ENCODE measurements around the gene FAM184A. TPM values are rescaled to one million over a fixed set of nuclear protein-coding genes. Genes with fewer than 3 reads are reported as not detected.

The FAM184A gene
- total RNA-seq, 3 donors from 2014 or later, result 0.60 to 3.4 (median 0.87) TPM

GRCh38 chr6:119073307-119074051 is 5.0 kb downstream of the FAM184A start:
- Histone ChIP-seq H3K4me3 (no peak overlapping the region), H3K4me1 (ENCODE audit: low read depth) (peaks cover 8% of the 10 kb centered on the region), H3K36me3 (ENCODE audit: low read depth) (no peaks in the 10 kb centered on the region), H3K9me3 (no peaks in the 10 kb centered on the region)
- DNase-seq (no peak), ATAC-seq (no peak)
- intact Hi-C loops (cut with DNase I, micrococcal nuclease), result no loop called here
- no peak for TF ChIP-seq CTCF (IDR thresholded peaks at IDR 0.05)

DNA sequence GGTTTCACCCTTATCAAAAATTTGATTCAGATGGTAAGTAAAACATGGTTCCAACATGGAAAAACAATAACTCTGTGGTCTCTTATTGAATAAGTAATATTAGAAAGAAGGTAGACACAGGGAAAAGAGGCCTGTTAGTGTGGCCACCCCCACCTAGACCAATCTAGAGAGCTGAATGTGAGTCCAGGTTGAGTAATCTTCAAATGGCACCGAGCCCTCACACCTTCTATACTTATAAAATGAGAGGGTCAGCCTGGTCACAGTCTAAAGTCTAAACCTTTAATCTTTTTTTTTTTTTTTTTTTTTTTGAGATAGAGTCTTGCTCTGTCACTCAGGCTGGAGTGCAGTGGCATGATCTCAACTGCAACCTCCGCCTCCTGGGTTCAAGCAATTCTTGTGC is 6.9 kb downstream of the FAM184A start:
- H3K36me3 ChIP-seq (ENCODE audit: low read depth), result no peaks in the 10 kb centered on the region
- no peak for TF ChIP-seq CTCF (IDR thresholded peaks at IDR 0.05)
- DNase-seq (no peak), ATAC-seq (peak; percentile 57)
- H3K4me3 ChIP-seq, result no peak overlapping the region
- H3K4me1 ChIP-seq (ENCODE audit: low read depth), result no peaks in the 10 kb centered on the region
- H3K9me3 ChIP-seq, result no peaks in the 10 kb centered on the region
- intact Hi-C loops (cut with DNase I, micrococcal nuclease), result no loop called here

- no peaks in the 10 kb centered on the region for H3K36me3 ChIP-seq (ENCODE audit: low read depth)
- DNase-seq (no peak), ATAC-seq (no peak)
- intact Hi-C loops (cut with DNase I, micrococcal nuclease), result no loop called here
- H3K4me3 ChIP-seq, result no peak overlapping the region
- no peaks in the 10 kb centered on the region for H3K4me1 ChIP-seq (ENCODE audit: low read depth)
- no peaks in the 10 kb centered on the region for H3K9me3 ChIP-seq
- TF ChIP-seq CTCF (IDR thresholded peaks at IDR 0.05), result no peak
These were observed 11.4 kb downstream of the FAM184A start for GRCh38 chr6:119067091-119067490.

GRCh38 chr6:119066517-119066916 is 11.9 kb downstream of the FAM184A start:
- no peak for ATAC-seq
- intact Hi-C loops (cut with DNase I, micrococcal nuclease), result no loop called here
- no peak for TF ChIP-seq CTCF (IDR thresholded peaks at IDR 0.05)
- Histone ChIP-seq H3K4me3 (no peak overlapping the region), H3K4me1 (ENCODE audit: low read depth) (no peaks in the 10 kb centered on the region), H3K36me3 (ENCODE audit: low read depth) (no peaks in the 10 kb centered on the region), H3K9me3 (no peaks in the 10 kb centered on the region)
- no peak for DNase-seq

- no peak for ATAC-seq
- no peak for DNase-seq
These were observed 12.5 kb downstream of the FAM184A start for GRCh38 chr6:119065955-119066354.

More at GRCh38 chr6:119065955-119066354, 12.5 kb downstream of the FAM184A start:
- no peaks in the 10 kb centered on the region for H3K4me1 ChIP-seq (ENCODE audit: low read depth)
- no peak for TF ChIP-seq CTCF (IDR thresholded peaks at IDR 0.05)
- intact Hi-C loops (cut with DNase I, micrococcal nuclease), result no loop called here
- no peak overlapping the region for H3K4me3 ChIP-seq
- no peaks in the 10 kb centered on the region for H3K9me3 ChIP-seq
- H3K36me3 ChIP-seq (ENCODE audit: low read depth), result no peaks in the 10 kb centered on the region
